HEK293 (cell line): ENCODE results near the gene FYCO1.

ENCODE experiments used
- CTCF ChIA-PET: fragments of 350-600 bp; formaldehyde crosslinking; extraction: SDS; loops from one replicate; lab custom pipeline; 2021; ENCODE audit warnings: antibody characterized with exemption; lab: Yijun Ruan, JAX
- POLR2A ChIA-PET: fragments of 300-600 bp; formaldehyde crosslinking; extraction: SDS; loops from one replicate; lab custom pipeline; 2020; ENCODE audit warnings: antibody characterized with exemption, inconsistent platforms; lab: Yijun Ruan, JAX
- H3K27ac ChIP-seq: fragments of 200-500 bp; sonication (Bioruptor generic); 2 replicates; pipeline ENCODE4 v1.5.1; 2014; ENCODE audit warnings: low read depth, low read length, control low read depth, inconsistent platforms; ENCODE audit errors: extremely low read depth
- H3K36me3 ChIP-seq, 2 experiments: fragments of 200-500 bp in 1 of 2; sonication (Bioruptor generic) in 1 of 2; 1 replicate in 1 of 2; 2 replicates in 1 of 2; pipeline ENCODE4 v1.5.1; 2014 to 2017; ENCODE audit warnings: inconsistent platforms in 2 of 2, low read length in 2 of 2; ENCODE audit not compliant: control insufficient read depth in 2 of 2, insufficient read depth in 1 of 2
- H3K4me1 ChIP-seq: fragments of 200-500 bp; sonication (Bioruptor generic); 2 replicates; pipeline ENCODE4 v1.5.1; 2014; ENCODE audit warnings: mild to moderate bottlenecking, low read length, inconsistent platforms; ENCODE audit not compliant: control insufficient read depth, insufficient read depth
- H3K4me3 ChIP-seq: 2 replicates; pipeline ENCODE4 v1.5.1; 2011; ENCODE audit warnings: low read depth, mild to moderate bottlenecking, control low read depth, low read length, moderate library complexity
- H3K9me3 ChIP-seq: fragments of 200-500 bp; sonication (Bioruptor generic); 2 replicates; pipeline ENCODE4 v1.5.1; 2014; ENCODE audit warnings: low read depth, low read length, inconsistent platforms; ENCODE audit not compliant: control insufficient read depth, insufficient read depth
- CTCF ChIP-seq: fragments of 450-650 bp; formaldehyde crosslinking; IDR thresholded peaks from 2 replicates; pipeline ENCODE4 v1.5.1; 2016; ENCODE audit warnings: missing biosample characterization, missing genetic modification characterization
- GLIS1 ChIP-seq: fragments of 450-650 bp; formaldehyde crosslinking; IDR thresholded peaks from 2 replicates; pipeline ENCODE4 v1.5.1; 2016; ENCODE audit warnings: missing biosample characterization, missing genetic modification characterization
- KLF7 ChIP-seq: fragments of 450-650 bp; formaldehyde crosslinking; IDR thresholded peaks from 2 replicates; pipeline ENCODE4 v1.5.1; 2016; ENCODE audit warnings: missing biosample characterization, missing genetic modification characterization, borderline replicate concordance
- MEIS1 ChIP-seq: sonication (generic); formaldehyde crosslinking; IDR thresholded peaks from 2 replicates; pipeline ENCODE4 v1.8.1; 2022; ENCODE audit warnings: missing genetic modification reagents, mild to moderate bottlenecking, borderline replicate concordance
- YY1 ChIP-seq: fragments of 450-650 bp; formaldehyde crosslinking; IDR thresholded peaks from 2 replicates; pipeline ENCODE4 v1.5.1; 2018; ENCODE audit warnings: missing biosample characterization, missing genetic modification characterization
- ZBTB17 ChIP-seq: fragments of 450-650 bp; formaldehyde crosslinking; IDR thresholded peaks from 2 replicates; pipeline ENCODE4 v1.5.1; 2016; ENCODE audit warnings: missing biosample characterization, missing genetic modification characterization
- ZNF10 ChIP-seq: fragments of 450-650 bp; formaldehyde crosslinking; IDR thresholded peaks from 2 replicates; pipeline ENCODE4 v1.5.1; 2017; ENCODE audit warnings: missing biosample characterization, missing genetic modification characterization
- ZNF146 ChIP-seq: fragments of 450-650 bp; formaldehyde crosslinking; IDR thresholded peaks from 2 replicates; pipeline ENCODE4 v1.5.1; 2016; ENCODE audit warnings: missing biosample characterization, missing genetic modification characterization
- ZNF266 ChIP-seq: fragments of 450-650 bp; formaldehyde crosslinking; IDR thresholded peaks from 2 replicates; pipeline ENCODE4 v1.5.1; 2016; ENCODE audit warnings: missing biosample characterization, missing genetic modification characterization, low read depth
- ZNF391 ChIP-seq: fragments of 450-650 bp; formaldehyde crosslinking; IDR thresholded peaks from 2 replicates; pipeline ENCODE4 v1.5.1; 2016; ENCODE audit warnings: low read depth, missing biosample characterization, missing genetic modification characterization, borderline replicate concordance
- ZNF398 ChIP-seq: fragments of 450-650 bp; formaldehyde crosslinking; IDR thresholded peaks from 2 replicates; pipeline ENCODE4 v1.5.1; 2017; ENCODE audit warnings: missing biosample characterization, missing genetic modification characterization
- ZNF426 ChIP-seq: fragments of 450-650 bp; formaldehyde crosslinking; IDR thresholded peaks from 2 replicates; pipeline ENCODE4 v1.5.1; 2017; ENCODE audit warnings: missing biosample characterization, missing genetic modification characterization, mild to moderate bottlenecking, inconsistent platforms, moderate library complexity
- ZNF629 ChIP-seq: fragments of 450-650 bp; formaldehyde crosslinking; IDR thresholded peaks from 2 replicates; pipeline ENCODE4 v1.5.1; 2017; ENCODE audit warnings: missing biosample characterization, missing genetic modification characterization
- ZNF664 ChIP-seq: fragments of 450-650 bp; formaldehyde crosslinking; IDR thresholded peaks from 2 replicates; pipeline ENCODE4 v1.5.1; 2016; ENCODE audit warnings: missing biosample characterization, missing genetic modification characterization
- ZNF837 ChIP-seq: fragments of 450-650 bp; formaldehyde crosslinking; IDR thresholded peaks from 2 replicates; pipeline ENCODE4 v1.5.1; 2016; ENCODE audit warnings: missing biosample characterization, missing genetic modification characterization
- ZSCAN4 ChIP-seq: fragments of 450-650 bp; formaldehyde crosslinking; IDR thresholded peaks from 2 replicates; pipeline ENCODE4 v1.5.1; 2017; ENCODE audit warnings: missing biosample characterization, missing genetic modification characterization
- TF ChIP-seq, protein P1 (sequence below): fragments of 450-650 bp; formaldehyde crosslinking; IDR thresholded peaks from 2 replicates; pipeline ENCODE4 v1.5.1; 2016; ENCODE audit warnings: missing biosample characterization, missing genetic modification characterization
- TF ChIP-seq, protein P2 (sequence below): fragments of 450-650 bp; formaldehyde crosslinking; IDR thresholded peaks from 2 replicates; pipeline ENCODE4 v1.5.1; 2016; ENCODE audit warnings: missing biosample characterization, missing genetic modification characterization, low read depth
- TF ChIP-seq, protein P3 (sequence below): fragments of 450-650 bp; formaldehyde crosslinking; IDR thresholded peaks from 2 replicates; pipeline ENCODE4 v1.5.1; 2016; ENCODE audit warnings: missing biosample characterization, missing genetic modification characterization
- TF ChIP-seq, protein P4 (sequence below): fragments of 450-650 bp; IDR thresholded peaks from 2 replicates; pipeline ENCODE4 v1.5.1; 2018; ENCODE audit warnings: missing biosample characterization, missing genetic modification characterization

Gene FYCO1

DNA sequence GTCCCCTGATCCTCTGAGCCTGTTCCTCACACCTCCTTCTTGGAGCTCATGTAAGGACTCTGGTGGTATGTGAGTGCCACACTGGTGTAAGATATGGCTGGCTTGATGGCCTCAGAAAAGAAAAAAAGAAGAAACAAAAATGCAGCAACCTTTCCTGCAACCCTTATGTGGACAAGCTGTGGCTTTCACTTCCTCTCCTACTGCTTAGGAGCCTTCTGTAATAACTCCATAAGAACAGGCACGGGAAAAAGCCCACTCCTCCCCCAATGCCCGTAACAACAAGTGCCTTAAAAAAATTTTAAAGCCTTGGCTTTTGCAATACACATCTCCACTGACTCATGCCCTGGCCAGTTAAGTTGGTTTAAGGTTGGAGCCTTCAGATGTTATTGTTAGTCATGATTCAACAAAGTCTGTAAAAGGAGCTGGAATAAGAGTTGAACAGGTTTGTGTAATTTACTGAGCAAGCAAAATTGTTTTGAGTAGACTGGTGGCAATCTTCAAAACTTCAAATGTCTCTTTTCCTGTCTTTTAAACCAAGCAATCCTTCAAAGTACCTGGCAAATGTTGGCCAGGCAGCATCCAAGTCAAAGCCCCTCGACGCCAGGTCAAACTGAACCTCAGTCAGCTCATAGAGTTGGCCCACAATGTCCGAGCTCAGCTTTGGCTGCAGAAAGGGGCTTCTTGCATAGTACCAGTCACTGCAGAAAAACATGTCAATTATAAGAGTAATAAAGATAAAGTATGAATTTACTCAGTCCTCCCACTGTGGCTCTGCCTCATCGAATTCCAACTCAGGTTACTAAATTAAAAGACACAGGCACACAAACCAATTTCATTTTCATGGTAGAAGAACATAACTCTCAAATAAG, 22.9 kb downstream of the FYCO1 start:
- Histone ChIP-seq H3K4me1 (no peaks in the 10 kb centered on the region), H3K36me3 (peaks cover 13 to 81% of the 10 kb centered on the region in 2 experiments), H3K27ac (no peak overlapping the region), H3K9me3 (no peaks in the 10 kb centered on the region), H3K4me3 (no peak overlapping the region)
- TF ChIP-seq YY1 (tag by site-specific recombination) (no peak), ZNF398 (no peak), MEIS1 (CRISPR knock-in tag) (no peak), CTCF (tag by site-specific recombination) (no peak), ZBTB17 (tag by site-specific recombination) (no peak), ZNF426 (tag by site-specific recombination) (no peak), GLIS1 (tag by site-specific recombination) (no peak), ZNF391 (no peak), ZNF664 (tag by site-specific recombination) (no peak), ZSCAN4 (tag by site-specific recombination) (no peak), ZNF146 (tag by site-specific recombination) (no peak), ZNF629 (tag by site-specific recombination) (no peak), ZNF266 (tag by site-specific recombination) (no peak), ZNF837 (no peak), KLF7 (tag by site-specific recombination) (no peak), ZNF10 (no peak)
- TF ChIP-seq, protein P1, sequence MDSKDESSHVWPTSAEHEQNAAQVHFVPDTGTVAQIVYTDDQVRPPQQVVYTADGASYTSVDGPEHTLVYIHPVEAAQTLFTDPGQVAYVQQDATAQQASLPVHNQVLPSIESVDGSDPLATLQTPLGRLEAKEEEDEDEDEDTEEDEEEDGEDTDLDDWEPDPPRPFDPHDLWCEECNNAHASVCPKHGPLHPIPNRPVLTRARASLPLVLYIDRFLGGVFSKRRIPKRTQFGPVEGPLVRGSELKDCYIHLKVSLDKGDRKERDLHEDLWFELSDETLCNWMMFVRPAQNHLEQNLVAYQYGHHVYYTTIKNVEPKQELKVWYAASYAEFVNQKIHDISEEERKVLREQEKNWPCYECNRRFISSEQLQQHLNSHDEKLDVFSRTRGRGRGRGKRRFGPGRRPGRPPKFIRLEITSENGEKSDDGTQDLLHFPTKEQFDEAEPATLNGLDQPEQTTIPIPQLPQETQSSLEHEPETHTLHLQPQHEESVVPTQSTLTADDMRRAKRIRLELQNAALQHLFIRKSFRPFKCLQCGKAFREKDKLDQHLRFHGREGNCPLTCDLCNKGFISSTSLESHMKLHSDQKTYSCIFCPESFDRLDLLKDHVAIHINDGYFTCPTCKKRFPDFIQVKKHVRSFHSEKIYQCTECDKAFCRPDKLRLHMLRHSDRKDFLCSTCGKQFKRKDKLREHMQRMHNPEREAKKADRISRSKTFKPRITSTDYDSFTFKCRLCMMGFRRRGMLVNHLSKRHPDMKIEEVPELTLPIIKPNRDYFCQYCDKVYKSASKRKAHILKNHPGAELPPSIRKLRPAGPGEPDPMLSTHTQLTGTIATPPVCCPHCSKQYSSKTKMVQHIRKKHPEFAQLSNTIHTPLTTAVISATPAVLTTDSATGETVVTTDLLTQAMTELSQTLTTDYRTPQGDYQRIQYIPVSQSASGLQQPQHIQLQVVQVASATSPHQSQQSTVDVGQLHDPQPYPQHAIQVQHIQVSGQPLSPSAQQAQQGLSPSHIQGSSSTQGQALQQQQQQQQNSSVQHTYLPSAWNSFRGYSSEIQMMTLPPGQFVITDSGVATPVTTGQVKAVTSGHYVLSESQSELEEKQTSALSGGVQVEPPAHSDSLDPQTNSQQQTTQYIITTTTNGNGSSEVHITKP (tag by site-specific recombination), result no peak
- TF ChIP-seq, protein P2, sequence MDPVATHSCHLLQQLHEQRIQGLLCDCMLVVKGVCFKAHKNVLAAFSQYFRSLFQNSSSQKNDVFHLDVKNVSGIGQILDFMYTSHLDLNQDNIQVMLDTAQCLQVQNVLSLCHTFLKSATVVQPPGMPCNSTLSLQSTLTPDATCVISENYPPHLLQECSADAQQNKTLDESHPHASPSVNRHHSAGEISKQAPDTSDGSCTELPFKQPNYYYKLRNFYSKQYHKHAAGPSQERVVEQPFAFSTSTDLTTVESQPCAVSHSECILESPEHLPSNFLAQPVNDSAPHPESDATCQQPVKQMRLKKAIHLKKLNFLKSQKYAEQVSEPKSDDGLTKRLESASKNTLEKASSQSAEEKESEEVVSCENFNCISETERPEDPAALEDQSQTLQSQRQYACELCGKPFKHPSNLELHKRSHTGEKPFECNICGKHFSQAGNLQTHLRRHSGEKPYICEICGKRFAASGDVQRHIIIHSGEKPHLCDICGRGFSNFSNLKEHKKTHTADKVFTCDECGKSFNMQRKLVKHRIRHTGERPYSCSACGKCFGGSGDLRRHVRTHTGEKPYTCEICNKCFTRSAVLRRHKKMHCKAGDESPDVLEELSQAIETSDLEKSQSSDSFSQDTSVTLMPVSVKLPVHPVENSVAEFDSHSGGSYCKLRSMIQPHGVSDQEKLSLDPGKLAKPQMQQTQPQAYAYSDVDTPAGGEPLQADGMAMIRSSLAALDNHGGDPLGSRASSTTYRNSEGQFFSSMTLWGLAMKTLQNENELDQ (tag by site-specific recombination), result no peak
- TF ChIP-seq, protein P3, sequence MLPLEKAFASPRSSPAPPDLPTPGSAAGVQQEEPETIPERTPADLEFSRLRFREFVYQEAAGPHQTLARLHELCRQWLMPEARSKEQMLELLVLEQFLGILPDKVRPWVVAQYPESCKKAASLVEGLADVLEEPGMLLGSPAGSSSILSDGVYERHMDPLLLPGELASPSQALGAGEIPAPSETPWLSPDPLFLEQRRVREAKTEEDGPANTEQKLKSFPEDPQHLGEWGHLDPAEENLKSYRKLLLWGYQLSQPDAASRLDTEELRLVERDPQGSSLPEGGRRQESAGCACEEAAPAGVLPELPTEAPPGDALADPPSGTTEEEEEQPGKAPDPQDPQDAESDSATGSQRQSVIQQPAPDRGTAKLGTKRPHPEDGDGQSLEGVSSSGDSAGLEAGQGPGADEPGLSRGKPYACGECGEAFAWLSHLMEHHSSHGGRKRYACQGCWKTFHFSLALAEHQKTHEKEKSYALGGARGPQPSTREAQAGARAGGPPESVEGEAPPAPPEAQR, result no peak
- TF ChIP-seq, protein P4, sequence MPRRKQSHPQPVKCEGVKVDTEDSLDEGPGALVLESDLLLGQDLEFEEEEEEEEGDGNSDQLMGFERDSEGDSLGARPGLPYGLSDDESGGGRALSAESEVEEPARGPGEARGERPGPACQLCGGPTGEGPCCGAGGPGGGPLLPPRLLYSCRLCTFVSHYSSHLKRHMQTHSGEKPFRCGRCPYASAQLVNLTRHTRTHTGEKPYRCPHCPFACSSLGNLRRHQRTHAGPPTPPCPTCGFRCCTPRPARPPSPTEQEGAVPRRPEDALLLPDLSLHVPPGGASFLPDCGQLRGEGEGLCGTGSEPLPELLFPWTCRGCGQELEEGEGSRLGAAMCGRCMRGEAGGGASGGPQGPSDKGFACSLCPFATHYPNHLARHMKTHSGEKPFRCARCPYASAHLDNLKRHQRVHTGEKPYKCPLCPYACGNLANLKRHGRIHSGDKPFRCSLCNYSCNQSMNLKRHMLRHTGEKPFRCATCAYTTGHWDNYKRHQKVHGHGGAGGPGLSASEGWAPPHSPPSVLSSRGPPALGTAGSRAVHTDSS, result no peak
- ChIA-PET CTCF (interaction anchor here (0.6 to 1.2 kb wide), 2 partner anchors 33 to 34 kb away, joined by 3 to 4 read pairs; no protein-coding TSS in a partner anchor), POLR2A (no interaction called here)
